TTC549 (cell line): ENCODE measurements around the gene PAK3.

Experiments used
- FAIRE-seq: peaks from 2 replicates; lab custom pipeline; 2012; peaks lifted over from hg19 to GRCh38; lab: Jason Lieb, UNC

The PAK3 gene

DNA sequence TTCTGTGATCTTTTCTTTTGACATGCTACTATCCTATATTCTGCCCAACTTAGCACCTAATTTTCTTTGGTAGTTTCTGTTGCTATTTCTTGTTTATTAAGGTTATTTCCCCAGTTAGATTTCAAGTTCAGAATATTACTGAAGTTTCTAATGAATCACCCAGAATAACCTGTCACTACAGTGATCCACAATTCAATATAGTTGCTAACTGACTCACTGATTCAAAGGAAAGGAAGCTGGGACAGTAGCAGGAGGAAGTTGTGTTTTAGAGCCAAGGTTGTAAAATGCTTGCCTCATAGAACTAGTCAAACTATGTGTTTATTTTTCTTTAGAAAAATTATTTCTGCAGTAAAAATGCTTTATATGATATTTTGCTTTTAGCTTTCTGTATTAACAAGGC lies 37.4 kb downstream of the PAK3 start:
- FAIRE-seq, result no peak

DNA sequence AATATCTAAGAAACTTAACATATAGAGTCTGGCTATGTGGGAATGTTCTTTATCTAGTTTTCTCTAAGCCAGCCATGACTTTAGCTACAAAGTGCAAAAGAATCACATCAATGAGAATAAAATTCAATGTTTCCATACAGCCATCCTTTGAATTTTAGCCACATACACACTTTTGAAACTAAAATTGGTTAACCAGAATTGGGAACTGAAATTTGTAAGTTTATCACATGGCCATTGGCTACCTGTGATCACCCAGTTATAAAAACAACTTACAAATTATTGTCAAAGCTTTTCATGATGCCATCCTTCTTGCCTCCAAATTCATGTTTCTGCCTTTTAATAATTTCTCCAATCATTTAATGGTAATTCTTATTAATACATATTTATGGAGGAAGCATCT lies 49.9 kb downstream of the PAK3 start:
- no peak for FAIRE-seq

DNA sequence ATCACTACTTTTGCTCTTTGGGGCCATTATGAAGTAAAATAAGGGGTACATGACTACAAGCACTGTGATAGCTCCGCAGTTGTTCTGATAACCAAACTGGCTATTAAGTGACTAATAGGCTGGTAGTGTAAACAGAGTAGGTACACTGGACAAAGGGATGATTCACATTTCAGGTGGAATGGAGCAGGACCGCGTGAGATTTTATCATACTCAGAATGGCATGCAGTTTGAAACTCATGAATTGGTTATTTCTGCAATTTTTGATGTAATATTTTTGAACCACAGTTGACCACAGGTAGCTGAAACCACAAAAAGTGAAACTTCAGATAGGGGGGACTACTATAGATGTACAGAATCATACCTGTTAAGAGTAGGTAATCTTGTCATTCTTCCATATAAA lies 55.8 kb downstream of the PAK3 start:
- no peak for FAIRE-seq

DNA sequence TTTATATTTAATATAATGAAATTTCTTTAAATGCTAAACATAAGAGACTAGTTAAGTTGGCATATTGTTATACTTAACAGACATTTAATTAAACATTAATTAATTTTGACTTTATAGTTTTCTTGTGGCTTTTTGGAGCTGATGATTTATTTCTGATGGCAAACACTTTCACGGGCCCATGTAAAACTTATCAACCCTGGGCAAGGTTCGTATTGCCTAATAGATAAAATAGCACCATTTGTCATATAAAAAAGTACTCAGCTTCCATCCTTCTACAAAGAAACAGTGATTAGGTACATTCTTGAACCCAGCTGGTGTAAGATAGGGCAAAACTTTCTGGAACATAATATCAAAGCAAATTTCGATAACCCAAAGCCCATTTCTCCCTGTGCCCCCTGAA lies 63.2 kb downstream of the PAK3 start:
- FAIRE-seq, result no peak

DNA sequence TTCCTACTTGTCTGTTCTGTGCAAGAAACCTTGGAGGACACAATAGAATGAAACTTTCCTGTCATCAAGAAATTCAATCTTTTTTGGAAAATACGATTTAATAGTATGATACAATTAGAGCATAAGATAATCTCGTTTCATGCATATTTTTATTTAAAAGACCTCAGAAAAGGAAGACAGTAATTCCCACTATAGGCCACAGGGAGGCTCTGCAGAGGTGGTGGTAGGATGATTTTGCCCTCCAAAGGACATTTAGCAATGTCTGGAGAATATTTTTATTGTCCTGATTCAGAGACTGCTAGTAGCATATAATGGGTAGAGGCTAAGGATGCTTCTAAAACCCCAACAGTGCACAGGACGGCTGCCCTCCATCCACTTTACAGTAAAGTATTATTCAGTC lies 68.7 kb downstream of the PAK3 start:
- FAIRE-seq, result no peak

DNA sequence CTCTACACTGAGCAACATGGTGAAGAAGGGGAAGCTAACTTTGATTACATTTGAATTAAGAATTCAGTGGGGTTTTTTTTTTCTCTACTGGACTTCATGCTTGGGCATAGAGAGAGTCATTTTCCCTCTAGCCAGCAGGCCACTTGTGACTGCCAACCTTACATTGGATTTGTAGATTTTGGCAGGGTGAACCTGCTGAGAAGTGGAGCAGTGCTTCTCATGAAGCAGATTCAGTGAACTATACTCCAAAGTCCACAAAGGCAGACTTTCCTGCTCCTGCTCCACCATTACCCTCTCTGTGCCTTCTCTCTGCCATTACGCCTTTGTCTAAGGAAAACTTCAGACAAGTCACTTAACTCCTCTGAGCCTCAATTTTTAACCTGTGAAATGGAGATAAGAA lies 69.9 kb downstream of the PAK3 start:
- no peak for FAIRE-seq

DNA sequence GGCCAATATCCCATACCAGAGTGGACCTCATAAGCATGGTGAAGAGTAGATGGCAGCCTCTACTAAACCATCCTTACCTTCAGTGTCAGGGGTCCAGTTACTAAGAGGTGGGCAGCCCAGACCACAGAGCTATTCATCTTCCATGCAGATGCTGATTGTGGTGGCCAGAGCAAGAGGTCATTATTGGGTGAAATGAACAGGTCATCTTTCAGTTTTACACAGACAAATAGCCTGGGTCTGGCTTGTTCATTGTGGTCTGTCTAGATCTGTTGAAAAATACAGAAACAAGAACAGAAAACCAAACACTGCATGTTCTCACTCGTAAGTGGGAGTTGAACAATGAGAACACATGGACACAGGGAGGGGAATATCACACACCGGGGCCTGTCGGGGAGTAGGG lies 71.3 kb downstream of the PAK3 start:
- no peak for FAIRE-seq

DNA sequence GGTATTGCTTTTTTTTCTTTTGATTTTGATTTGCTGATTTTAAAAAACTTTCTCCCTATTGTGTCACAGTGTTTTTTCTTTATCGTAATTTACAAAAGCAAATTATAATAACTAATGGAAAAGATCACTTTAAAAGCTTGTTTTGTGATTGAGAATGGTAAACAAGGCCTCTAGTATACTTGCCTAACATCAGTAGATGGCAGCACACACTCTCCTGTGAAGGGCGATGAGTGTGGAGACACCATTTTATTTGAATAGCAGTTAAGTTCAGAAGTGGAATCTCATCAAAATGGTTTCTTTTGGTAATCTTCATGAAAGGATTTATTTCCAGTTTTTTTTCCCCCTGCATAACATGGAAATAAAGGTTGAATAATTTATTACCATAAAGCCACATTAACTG lies 72.3 kb downstream of the PAK3 start:
- FAIRE-seq, result peak; percentile 74

DNA sequence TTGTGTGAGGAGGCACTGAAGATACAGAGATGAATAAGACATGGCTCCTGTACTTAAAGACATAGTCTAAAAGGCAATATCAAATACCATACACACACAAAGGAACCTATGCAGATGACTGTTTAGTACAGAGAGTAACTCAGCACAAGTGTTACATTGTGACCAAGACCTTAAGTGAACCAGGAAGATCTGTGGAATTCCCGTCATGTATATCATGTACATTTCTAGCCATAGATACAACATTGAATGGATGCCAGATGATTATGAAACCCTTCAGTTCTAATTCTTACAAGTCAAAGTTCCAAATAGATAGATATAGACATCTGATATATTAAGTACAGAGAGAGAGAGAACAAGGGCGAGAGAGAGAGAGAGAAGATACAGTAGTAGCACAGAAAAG lies 73.2 kb downstream of the PAK3 start:
- no peak for FAIRE-seq

DNA sequence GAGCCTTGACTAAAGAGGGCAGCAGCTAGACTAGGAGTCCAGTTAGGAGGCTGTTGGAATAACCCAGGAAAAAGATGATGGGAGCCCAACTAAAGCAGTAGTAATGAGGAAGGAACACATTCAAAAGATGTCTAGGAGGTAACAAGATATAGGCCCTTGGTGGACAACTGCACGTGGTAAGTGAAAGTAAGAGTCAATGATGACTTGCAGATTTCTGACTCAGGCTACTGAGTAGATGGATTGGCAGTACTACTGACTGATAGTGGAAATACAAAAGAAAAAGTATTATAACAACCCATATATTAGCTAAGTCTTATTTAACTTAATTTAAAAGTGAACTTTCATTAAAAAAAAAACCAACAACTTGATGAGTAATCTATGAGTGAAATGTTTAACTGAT lies 74.0 kb downstream of the PAK3 start:
- no peak for FAIRE-seq

DNA sequence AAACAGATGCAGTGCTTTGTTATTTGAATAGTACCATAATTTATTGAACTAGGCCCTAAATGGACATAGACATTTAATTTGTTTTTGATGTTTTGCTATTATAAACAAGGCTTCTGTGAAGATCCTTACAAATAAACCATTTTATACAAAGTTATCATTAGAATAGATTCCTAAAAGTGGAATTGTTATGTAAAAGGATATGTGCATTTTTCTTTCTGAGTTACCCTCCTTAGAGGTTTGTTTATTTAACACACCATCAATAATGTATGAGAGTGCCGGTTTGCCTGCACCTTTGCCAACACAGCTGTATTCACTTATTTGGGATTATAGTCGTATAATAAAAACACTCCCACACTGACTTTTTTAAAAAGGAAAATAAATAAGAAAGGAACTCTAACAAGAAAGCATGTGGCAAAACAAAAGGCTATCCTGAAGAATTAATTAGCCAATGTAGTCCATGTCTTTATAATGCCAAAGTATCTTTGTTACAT lies 84.8 kb downstream of the PAK3 start:
- no peak for FAIRE-seq

DNA sequence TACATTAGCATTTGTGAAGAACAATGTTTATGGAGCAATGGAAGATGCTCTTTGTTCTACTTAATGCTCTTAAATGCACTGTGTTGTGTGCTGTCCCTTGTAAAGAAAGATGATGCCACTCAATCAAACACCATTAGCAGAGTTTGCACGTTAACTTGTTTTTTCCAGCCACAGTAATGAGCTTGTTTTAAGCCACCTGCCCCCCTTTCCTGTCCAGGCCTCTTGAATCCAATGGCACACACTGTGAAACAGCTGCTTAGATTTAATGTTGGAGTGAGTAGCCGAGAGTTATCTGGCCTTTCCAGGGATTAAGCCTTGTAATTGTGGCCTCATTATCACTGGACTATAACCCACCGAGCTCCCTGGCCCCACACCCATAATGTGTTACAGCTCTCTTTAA lies 86.0 kb downstream of the PAK3 start:
- no peak for FAIRE-seq

DNA sequence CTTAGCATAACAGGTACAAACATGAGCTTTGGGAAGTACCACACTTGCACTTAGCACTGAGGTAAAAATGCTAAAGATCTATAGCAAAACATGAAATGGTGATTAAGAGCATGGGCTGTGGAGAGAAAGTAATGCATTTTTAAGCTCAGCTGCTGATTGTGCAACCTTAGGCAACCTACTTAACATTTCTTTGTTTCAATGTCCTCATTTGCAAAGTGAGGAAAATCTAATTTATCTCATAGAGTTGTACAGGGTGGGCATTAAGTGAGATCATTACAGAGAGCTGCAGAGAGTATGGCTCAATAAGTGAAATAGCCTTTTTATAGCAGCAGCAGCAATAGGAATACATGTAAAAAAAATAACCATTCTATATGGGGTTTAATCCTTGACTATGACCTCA lies 87.0 kb downstream of the PAK3 start:
- FAIRE-seq, result no peak

DNA sequence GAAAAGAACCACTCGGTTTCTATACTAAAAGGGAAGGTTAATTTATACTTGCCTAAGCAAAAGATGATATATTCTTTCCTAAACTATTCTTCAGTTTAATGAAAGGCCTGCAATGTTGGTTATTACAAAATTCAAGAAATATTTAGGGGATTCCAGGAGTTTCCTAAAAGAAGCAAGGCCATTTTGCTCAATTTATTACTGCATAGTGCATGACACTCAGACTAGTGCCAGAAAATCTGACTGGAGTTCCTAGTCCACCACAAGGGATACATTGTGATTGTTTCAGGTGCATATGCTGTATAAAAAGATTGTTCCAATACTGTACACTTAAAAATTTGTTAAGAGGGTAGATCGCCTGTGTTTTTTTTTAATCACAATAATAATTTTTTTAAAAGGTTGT lies 95.6 kb downstream of the PAK3 start:
- FAIRE-seq, result no peak

DNA sequence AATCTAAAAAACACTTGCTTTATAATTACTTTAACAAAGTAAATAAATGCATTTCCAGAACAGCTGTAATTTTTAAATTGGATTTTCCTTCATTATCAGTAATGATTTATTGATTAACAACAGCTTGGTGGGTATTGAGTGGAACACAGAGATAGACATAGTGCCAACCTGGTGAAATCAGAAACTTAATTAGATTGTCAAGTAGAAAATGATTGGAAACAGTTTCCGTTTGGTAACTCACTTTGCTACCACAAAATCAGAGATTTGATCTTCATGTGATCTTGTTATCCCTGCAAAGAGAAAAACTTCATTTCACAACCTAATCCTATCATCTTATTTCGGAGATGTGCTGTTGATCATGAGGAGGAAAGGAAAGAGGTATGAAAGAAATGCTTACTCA lies 103.5 kb downstream of the PAK3 start:
- no peak for FAIRE-seq

DNA sequence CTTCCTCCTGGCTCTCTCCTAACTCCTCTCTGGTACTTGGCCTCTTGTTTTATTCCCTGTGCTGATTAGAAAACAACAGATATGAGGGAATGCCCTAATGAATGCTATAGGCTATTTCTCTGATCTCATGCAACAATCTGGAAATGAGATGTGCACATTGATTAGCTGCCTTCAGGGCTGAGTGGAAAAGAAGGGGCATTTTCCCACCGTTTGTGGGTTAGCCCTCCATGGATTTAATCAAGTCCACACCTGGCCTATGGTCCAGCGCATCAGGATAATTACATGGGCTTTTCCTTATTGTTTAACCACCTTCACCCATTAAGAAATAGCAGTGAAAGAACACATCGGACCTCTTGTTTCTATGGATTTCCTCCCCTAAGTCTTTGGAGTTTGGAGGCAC lies 104.3 kb downstream of the PAK3 start:
- FAIRE-seq, result no peak

DNA sequence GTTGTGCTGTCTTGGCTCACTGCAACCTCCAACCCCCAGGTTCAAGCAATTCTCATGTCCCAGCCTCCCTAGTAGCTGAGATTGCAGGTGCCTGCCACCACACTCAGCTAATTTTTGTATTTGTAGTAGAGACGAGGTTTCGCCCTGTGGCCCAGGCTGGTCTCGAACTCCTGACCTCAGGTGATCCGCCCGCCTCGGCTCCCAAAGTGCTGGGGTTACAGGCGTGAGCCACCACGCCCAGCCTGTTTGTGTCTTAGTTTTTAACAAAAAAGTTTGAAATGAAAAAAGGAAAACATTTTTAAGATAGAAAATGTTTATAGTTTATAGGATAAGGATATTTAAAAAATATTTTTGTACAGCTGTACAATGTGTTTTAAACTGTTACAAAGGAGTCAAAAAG lies 111.9 kb downstream of the PAK3 start:
- FAIRE-seq, result no peak

DNA sequence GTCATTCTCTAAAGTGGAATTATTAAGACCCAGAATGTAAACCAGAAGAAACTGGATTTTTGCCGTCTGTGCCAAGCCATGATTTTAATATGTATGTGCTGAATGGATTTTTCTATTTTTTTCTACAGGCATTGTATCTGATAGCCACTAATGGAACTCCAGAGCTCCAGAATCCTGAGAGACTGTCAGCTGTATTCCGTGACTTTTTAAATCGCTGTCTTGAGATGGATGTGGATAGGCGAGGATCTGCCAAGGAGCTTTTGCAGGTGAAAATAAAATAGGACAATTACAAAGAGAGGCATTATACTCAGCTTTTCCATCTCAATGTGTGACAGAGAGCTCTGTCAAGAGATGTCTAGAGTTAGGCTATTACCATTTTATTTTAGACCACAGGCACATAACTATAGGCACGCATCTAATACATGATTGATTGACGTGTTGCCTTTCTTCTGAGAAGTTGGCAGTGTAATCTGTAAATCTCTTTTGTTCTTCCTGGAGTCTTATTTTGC lies 120.4 kb downstream of the PAK3 start:
- FAIRE-seq, result no peak

DNA sequence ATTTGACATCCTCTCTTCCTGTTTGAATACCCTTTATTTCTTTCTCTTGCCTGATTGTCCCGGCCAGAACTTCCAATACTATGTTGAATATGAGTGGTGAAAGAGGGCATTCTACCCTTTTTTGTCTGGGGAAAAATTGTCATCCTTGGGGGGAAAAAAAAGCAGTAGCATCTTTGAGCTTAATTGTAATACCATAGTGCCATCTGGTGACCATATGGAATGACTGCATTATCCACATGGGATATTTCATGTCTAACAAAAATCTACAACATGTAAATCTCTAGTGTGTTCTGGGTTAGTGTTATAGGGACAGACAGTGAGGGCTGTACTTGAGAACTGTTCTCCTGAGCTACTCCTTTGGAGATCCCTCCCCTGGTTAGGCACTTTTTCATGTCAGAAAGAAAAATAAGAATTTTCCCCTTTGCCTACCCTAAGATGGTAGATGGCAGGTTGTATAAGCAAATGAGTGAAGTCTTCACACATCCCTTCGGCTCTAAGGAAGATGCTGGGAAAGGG lies 148.3 kb downstream of the PAK3 start:
- FAIRE-seq, result no peak

DNA sequence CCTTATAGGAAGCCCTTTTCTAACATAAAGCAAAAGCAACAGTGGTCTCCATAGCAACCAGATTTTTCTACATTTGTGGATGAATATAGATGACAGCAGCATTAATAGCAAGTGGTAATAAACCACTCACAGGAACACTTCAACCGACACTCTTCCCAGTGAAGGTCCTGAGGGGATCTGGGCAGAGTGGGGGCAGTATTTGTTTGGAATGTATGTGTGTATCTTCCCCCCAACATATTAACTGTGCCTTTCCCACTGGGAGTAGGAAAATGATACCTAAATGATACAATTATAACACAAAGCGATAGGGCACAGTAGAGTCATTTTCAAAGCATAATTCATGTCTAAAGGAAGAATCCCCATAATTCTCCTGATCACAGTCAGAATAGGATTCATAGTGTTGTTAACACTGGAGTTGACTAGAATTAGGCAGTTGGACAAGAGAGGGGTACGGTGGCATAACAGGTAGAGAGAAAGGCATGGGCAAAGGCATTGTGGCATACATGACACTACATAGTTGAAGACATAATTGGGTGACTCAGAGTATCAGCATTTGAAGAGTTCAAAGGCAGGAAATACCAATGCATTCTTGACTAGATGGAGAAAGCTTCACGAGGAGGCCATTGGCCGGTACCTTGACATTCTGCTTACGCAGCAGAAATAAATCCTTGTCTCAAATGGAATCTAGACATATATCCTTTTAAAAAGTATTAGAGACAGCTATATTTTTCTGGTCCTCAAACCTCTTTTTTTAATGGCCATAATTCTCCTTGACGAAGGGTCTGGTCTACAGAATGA lies 159.1 kb downstream of the PAK3 start:
- FAIRE-seq, result no peak

DNA sequence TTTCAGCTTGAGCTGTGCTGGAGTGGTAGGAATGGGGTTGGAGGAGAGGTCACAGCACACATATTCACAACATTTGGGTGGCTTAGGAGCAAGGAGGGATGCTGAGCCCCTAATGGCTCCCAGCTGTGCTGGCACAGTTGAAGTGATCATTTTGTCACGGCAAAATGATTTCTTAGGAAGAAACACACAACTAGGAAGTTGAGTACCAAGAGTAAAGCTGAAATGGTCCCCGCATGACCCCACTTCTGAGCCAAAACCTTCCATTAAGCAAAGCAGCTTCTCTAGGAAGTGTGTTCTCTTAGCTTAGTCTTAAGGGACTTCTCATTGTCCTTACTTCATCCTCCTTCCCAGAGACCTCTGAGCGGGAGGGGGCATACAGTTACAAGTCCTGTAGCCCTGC lies 161.7 kb downstream of the PAK3 start:
- FAIRE-seq, result no peak

DNA sequence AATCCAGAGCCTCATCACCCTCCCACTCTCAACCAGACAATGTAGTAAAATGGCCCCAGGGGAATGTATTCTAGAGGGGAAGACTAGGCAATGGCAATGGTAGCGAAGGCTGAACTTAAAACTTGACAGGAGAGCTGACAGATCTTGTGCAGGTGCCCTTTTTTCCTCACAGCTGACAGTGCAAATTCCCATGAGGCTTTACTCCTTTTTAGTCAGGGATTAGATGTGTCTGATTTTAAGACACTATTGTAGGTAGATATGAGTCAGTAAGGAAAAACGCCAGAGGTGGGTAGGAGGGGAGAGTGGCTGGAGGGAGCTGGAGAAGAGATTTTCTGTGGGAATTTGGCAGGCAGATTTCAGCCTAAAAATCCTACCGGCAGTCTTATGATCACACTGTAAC lies 163.6 kb downstream of the PAK3 start:
- FAIRE-seq, result no peak

DNA sequence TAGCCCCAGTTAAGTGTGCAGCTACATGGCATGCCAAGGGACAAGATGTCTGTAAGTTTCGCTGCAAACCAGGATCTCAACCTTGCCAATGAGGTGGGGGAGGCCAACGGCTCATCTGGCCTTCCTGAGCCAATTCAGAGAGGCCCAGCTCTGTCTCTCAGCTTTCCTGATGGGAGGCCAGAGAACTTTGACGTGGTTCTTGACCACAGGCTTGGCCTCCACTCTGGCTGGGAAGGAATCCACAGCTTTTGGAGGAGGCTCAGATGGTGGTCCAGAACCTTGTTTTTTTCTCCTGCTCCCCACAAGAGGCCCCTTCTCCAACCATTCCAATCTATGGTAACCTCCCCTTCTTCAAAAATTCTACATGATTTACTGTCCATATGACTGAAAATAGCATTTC lies 164.5 kb downstream of the PAK3 start:
- FAIRE-seq, result no peak

DNA sequence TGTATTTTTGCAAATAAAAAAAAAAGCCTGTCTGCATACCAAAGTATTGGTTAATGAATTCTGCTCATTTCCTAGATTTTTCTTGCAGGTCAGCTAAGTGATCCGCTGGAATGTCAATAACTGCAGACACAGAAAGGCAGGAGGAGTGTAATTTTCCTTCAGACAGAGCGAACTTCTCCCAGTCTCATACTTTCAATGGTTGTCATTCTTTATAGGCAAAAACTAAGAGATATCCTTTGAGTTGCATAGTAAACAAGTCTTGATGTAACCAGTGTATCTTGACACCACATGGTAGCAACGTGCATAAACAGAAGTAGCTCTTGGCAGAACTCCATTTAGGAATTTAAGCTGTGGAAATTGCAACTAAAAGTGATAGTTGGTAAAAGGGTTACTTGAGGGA lies 166.1 kb downstream of the PAK3 start:
- FAIRE-seq, result no peak
